GM06990 (cell line): Measurements from ENCODE around the gene GSAP.

ENCODE experiments used
- DNase-seq: peaks from one replicate; pipeline ENCODE4 v3.0.0-alpha.2; 2011; ENCODE audit not compliant: insufficient read length; ENCODE audit errors: extremely low read depth
- H3K27me3 ChIP-seq: replicated peaks from 2 replicates; pipeline ENCODE4 v1.6.0; 2011; ENCODE audit warnings: low read length; ENCODE audit not compliant: control insufficient read depth, insufficient read depth
- H3K36me3 ChIP-seq: 2 replicates; pipeline ENCODE4 v1.5.1; 2011; ENCODE audit warnings: low read length; ENCODE audit not compliant: control insufficient read depth, insufficient read depth
- H3K4me3 ChIP-seq: replicated peaks from 2 replicates; pipeline ENCODE4 v1.5.1; 2011; ENCODE audit warnings: low read depth, mild to moderate bottlenecking, control low read depth, low read length
- CTCF ChIP-seq: IDR thresholded peaks from 2 replicates; pipeline ENCODE4 v1.5.1; 2011; ENCODE audit warnings: low read length, control low read depth, mild to moderate bottlenecking, inconsistent platforms; ENCODE audit not compliant: insufficient read depth, poor library complexity, severe bottlenecking

The GSAP gene

GRCh38 chr7:77266291-77266794 is 149.8 kb downstream of the GSAP start:
- no peak for TF ChIP-seq CTCF
- DNase-seq: peak; percentile 65
- H3K27me3 ChIP-seq: no peaks in the 10 kb centered on the region
- H3K4me3 ChIP-seq: no peak overlapping the region
- no peaks in the 10 kb centered on the region for H3K36me3 ChIP-seq

GRCh38 chr7:77265666-77266065 is 150.5 kb downstream of the GSAP start:
- H3K27me3 ChIP-seq: no peaks in the 10 kb centered on the region
- no peaks in the 10 kb centered on the region for H3K36me3 ChIP-seq
- no peak for DNase-seq
- H3K4me3 ChIP-seq: no peak overlapping the region
- TF ChIP-seq CTCF: no peak

GRCh38 chr7:77262316-77262715 is 153.8 kb downstream of the GSAP start:
- TF ChIP-seq CTCF: no peak
- no peak for DNase-seq
- Histone ChIP-seq H3K27me3 (no peaks in the 10 kb centered on the region), H3K4me3 (no peak overlapping the region), H3K36me3 (no peaks in the 10 kb centered on the region)
